Activated T-cell treated with anti-CD3 and anti-CD28 coated beads, Interleukin-2, amount 50 U/mL, for 72 hours (primary cell): ENCODE measurements around the gene PPBP. TPM values are rescaled to one million over a fixed set of nuclear protein-coding genes. Genes with fewer than 3 reads are reported as not detected.
A peak's percentile ranks its signal among the peaks of the same experiment; 100 is the strongest.
"Not testable (repeated sequence)": the region's sequence is repeated elsewhere in the genome, so short reads cannot be mapped to it uniquely, and the experiment has no call there.

Experiments used
- ATAC-seq, 2 donors: fragments of 150-1000 bp; cut with Tn5 transposase; replicated peaks in 1 of 2; 2 replicates each; pipeline ENCODE4 v1.10.0; 2021; ENCODE audit warnings: moderate library complexity in 2 of 2, mild to moderate bottlenecking in 1 of 2
- DNase-seq, 2 donors: peaks; one replicate each; pipeline ENCODE4 v3.0.0; 2021 to 2022; ENCODE audit warnings: mixed read lengths in 1 of 2
- H3K27ac Mint-ChIP-seq: one replicate; pipeline ENCODE4 v1.8.0; 2022; ENCODE audit warnings: mild to moderate bottlenecking, moderate library complexity, mixed read lengths
- H3K27me3 Mint-ChIP-seq: one replicate; pipeline ENCODE4 v1.8.0; 2022; ENCODE audit warnings: low read depth, mixed read lengths
- H3K36me3 Mint-ChIP-seq, 2 donors: one replicate each; pipeline ENCODE4 v1.8.0; 2022; ENCODE audit warnings: mixed read lengths in 2 of 2, mild to moderate bottlenecking in 1 of 2; ENCODE audit not compliant: insufficient read depth in 2 of 2
- H3K4me1 Mint-ChIP-seq: one replicate; pipeline ENCODE4 v1.8.0; 2022; ENCODE audit warnings: low read depth, mixed read lengths
- H3K4me3 Mint-ChIP-seq, 2 donors: one replicate each; pipeline ENCODE4 v1.8.0; 2022; ENCODE audit warnings: mild to moderate bottlenecking in 2 of 2, mixed read lengths in 2 of 2, moderate library complexity in 2 of 2
- H3K9me3 Mint-ChIP-seq, 2 donors: one replicate each; pipeline ENCODE4 v1.8.0; 2022; ENCODE audit warnings: mixed read lengths in 2 of 2
- total RNA-seq, 2 donors: library from RNA; stranded (reverse); gene quantifications; one replicate each; pipeline ENCODE4 v1.2.3, GENCODE V29; 2022

PPBP gene
- total RNA-seq, 2 donors from 2014 or later: not detected

- Mint-ChIP-seq H3K4me3 (no peak overlapping the region), H3K36me3 (peaks cover 0 to 6% of the 10 kb centered on the region in 2 donors), H3K9me3 (peaks cover 10 to 12% of the 10 kb centered on the region in 2 donors), H3K27ac (no peak overlapping the region), H3K27me3 (no peaks in the 10 kb centered on the region), H3K4me1 (no peaks in the 10 kb centered on the region)
- ATAC-seq (no peak), DNase-seq (no peak)
Measured at GRCh38 chr4:73962724-73963123, 25.3 kb downstream of the PPBP start.

- not testable (repeated sequence) for ATAC-seq, H3K4me1 Mint-ChIP-seq, H3K27me3 Mint-ChIP-seq, H3K4me3 Mint-ChIP-seq, DNase-seq, H3K27ac Mint-ChIP-seq
- Mint-ChIP-seq H3K36me3 (peaks cover 3 to 14% of the 10 kb centered on the region in 2 donors), H3K9me3 (peaks cover 13 to 14% of the 10 kb centered on the region in 2 donors)
Measured at GRCh38 chr4:73959041-73959440, 28.9 kb downstream of the PPBP start.

- H3K9me3 Mint-ChIP-seq: peaks cover 2 to 6% of the 10 kb centered on the region in 2 donors
- H3K27me3 Mint-ChIP-seq: no peaks in the 10 kb centered on the region
- no peak overlapping the region for H3K27ac Mint-ChIP-seq
- peaks cover under 1 to 5% of the 10 kb centered on the region in 2 donors for H3K36me3 Mint-ChIP-seq
- no peak overlapping the region for H3K4me3 Mint-ChIP-seq
- ATAC-seq (no peak), DNase-seq (no peak)
- no peaks in the 10 kb centered on the region for H3K4me1 Mint-ChIP-seq
Measured at GRCh38 chr4:73952352-73952751, 35.6 kb downstream of the PPBP start.

GRCh38 chr4:73950376-73950920, 37.5 kb downstream of the PPBP start:
- H3K9me3 Mint-ChIP-seq, DNase-seq, ATAC-seq, H3K4me1 Mint-ChIP-seq, H3K27ac Mint-ChIP-seq, H3K36me3 Mint-ChIP-seq, H3K4me3 Mint-ChIP-seq: not testable (repeated sequence)
- H3K27me3 Mint-ChIP-seq: peaks cover 14% of the 10 kb centered on the region

- Mint-ChIP-seq H3K27me3 (peaks cover 24% of the 10 kb centered on the region), H3K9me3 (peaks cover 0 to 4% of the 10 kb centered on the region in 2 donors), H3K4me3 (no peak overlapping the region), H3K36me3 (peaks cover 0 to 1% of the 10 kb centered on the region in 2 donors), H3K27ac (no peak overlapping the region), H3K4me1 (no peaks in the 10 kb centered on the region)
- no peak for ATAC-seq
- DNase-seq: no peak
Measured at GRCh38 chr4:73948990-73949706, 38.8 kb downstream of the PPBP start.

- H3K27ac Mint-ChIP-seq: no peak overlapping the region
- DNase-seq: no peak
- no peak overlapping the region for H3K4me3 Mint-ChIP-seq
- H3K27me3 Mint-ChIP-seq: peaks cover 31% of the 10 kb centered on the region
- H3K9me3 Mint-ChIP-seq: peaks cover 0 to 3% of the 10 kb centered on the region in 2 donors
- no peak for ATAC-seq
- H3K36me3 Mint-ChIP-seq: peaks cover 0 to 1% of the 10 kb centered on the region in 2 donors
- H3K4me1 Mint-ChIP-seq: no peaks in the 10 kb centered on the region
Measured at GRCh38 chr4:73948291-73948690, 39.7 kb downstream of the PPBP start.

GRCh38 chr4:73947239-73947985, 40.6 kb downstream of the PPBP start:
- H3K4me1 Mint-ChIP-seq: no peaks in the 10 kb centered on the region
- peaks cover 0 to 1% of the 10 kb centered on the region in 2 donors for H3K36me3 Mint-ChIP-seq
- H3K9me3 Mint-ChIP-seq: peaks cover 0 to 2% of the 10 kb centered on the region in 2 donors
- ATAC-seq: no peak
- no peak overlapping the region for H3K4me3 Mint-ChIP-seq
- H3K27me3 Mint-ChIP-seq: peaks cover 40% of the 10 kb centered on the region
- H3K27ac Mint-ChIP-seq: no peak overlapping the region
- DNase-seq: no peak

GRCh38 chr4:73945674-73946449, 42.1 kb downstream of the PPBP start:
- ATAC-seq: no peak
- Mint-ChIP-seq H3K27ac (no peak overlapping the region), H3K36me3 (peaks cover 0 to 1% of the 10 kb centered on the region in 2 donors)

GRCh38 chr4:73945140-73945539, 42.9 kb downstream of the PPBP start:
- Mint-ChIP-seq H3K27me3 (peaks cover 49% of the 10 kb centered on the region), H3K4me1 (no peaks in the 10 kb centered on the region), H3K9me3 (no peaks in the 10 kb centered on the region), H3K36me3 (peaks cover 0 to 1% of the 10 kb centered on the region in 2 donors), H3K27ac (no peak overlapping the region), H3K4me3 (no peak overlapping the region)
- no peak for ATAC-seq
- DNase-seq: no peak

More at GRCh38 chr4:73945674-73946449, 42.1 kb downstream of the PPBP start:
- peaks cover 49% of the 10 kb centered on the region for H3K27me3 Mint-ChIP-seq
- H3K4me3 Mint-ChIP-seq: no peak overlapping the region
- DNase-seq: no peak
- no peaks in the 10 kb centered on the region for H3K4me1 Mint-ChIP-seq
- no peaks in the 10 kb centered on the region for H3K9me3 Mint-ChIP-seq

GRCh38 chr4:73944061-73944875, 43.7 kb downstream of the PPBP start:
- Mint-ChIP-seq H3K36me3 (peaks cover 0 to 1% of the 10 kb centered on the region in 2 donors), H3K27me3 (peaks cover 49% of the 10 kb centered on the region), H3K4me1 (no peaks in the 10 kb centered on the region), H3K9me3 (no peaks in the 10 kb centered on the region), H3K27ac (no peak overlapping the region), H3K4me3 (peak overlapping the region in 1 of 2 donors; percentile 28)
- DNase-seq (no peak), ATAC-seq (no peak)

- ATAC-seq: no peak
- Mint-ChIP-seq H3K36me3 (peaks cover 0 to 1% of the 10 kb centered on the region in 2 donors), H3K27ac (no peak overlapping the region), H3K4me1 (no peaks in the 10 kb centered on the region), H3K9me3 (no peaks in the 10 kb centered on the region), H3K4me3 (peak overlapping the region in 1 of 2 donors; percentile 28), H3K27me3 (peaks cover 49% of the 10 kb centered on the region)
- no peak for DNase-seq
Measured at GRCh38 chr4:73943555-73943954, 44.4 kb downstream of the PPBP start.

- no peaks in the 10 kb centered on the region for H3K4me1 Mint-ChIP-seq
- no peak overlapping the region for H3K4me3 Mint-ChIP-seq
- no peaks in the 10 kb centered on the region for H3K36me3 Mint-ChIP-seq
- H3K27me3 Mint-ChIP-seq: peaks cover 5% of the 10 kb centered on the region
- no peaks in the 10 kb centered on the region for H3K9me3 Mint-ChIP-seq
- H3K27ac Mint-ChIP-seq: no peak overlapping the region
- ATAC-seq (no peak), DNase-seq (no peak)
Measured at GRCh38 chr4:73936969-73937368, 51.0 kb downstream of the PPBP start.
